CD4-positive, alpha-beta T cell (primary cell): ENCODE results near the gene ECHS1. TPM values are rescaled to one million over a fixed set of nuclear protein-coding genes. Genes with fewer than 3 reads are reported as not detected.

Experiments
- ATAC-seq: fragments of 200-7000 bp; cut with Tn5 transposase; one replicate; pipeline ENCODE4 v1.10.0; 2022; ENCODE audit warnings: mild to moderate bottlenecking; ENCODE audit not compliant: poor library complexity
- CTCF ChIA-PET: fragments of 350-600 bp; sonication (Branson Sonifier 250); formaldehyde crosslinking; loops from one replicate; lab custom pipeline; 2021; ENCODE audit warnings: antibody characterized with exemption, inconsistent platforms; lab: Charles Lee
- POLR2A ChIA-PET: fragments of 350-600 bp; sonication (Branson Sonifier 250); formaldehyde crosslinking; loops from one replicate; lab custom pipeline; 2021; ENCODE audit warnings: antibody characterized with exemption, inconsistent platforms; lab: Charles Lee
- DNase-seq, 14 experiments: peaks; one replicate each; pipeline ENCODE4 v3.0.0-alpha.2; 2013 to 2020; ENCODE audit warnings: mixed read lengths in 2 of 14
- H3K27ac ChIP-seq, 2 donors: one replicate each; pipeline versions ENCODE4 v1.5.1 to v1.7.0; 2013; ENCODE audit warnings: low read length in 2 of 2, low read depth in 1 of 2, mild to moderate bottlenecking in 1 of 2
- H3K27me3 ChIP-seq, 2 experiments: 1 replicate in 1 of 2; 2 replicates in 1 of 2; pipeline versions ENCODE4 v1.6.1 to v1.7.0; 2013; ENCODE audit warnings: low read length in 2 of 2, control low read depth in 1 of 2, mild to moderate bottlenecking in 1 of 2, moderate library complexity in 1 of 2; ENCODE audit not compliant: insufficient read depth in 2 of 2, control insufficient read depth in 1 of 2
- H3K36me3 ChIP-seq: one replicate; pipeline ENCODE4 v1.6.1; 2013; ENCODE audit warnings: low read length, control low read depth; ENCODE audit not compliant: insufficient read depth
- H3K4me1 ChIP-seq: one replicate; pipeline ENCODE4 v1.6.1; 2013; ENCODE audit warnings: low read length, control low read depth; ENCODE audit not compliant: insufficient read depth
- H3K4me3 ChIP-seq: one replicate; pipeline ENCODE4 v1.5.1; 2013; ENCODE audit warnings: mild to moderate bottlenecking, low read length, moderate library complexity
- H3K9me3 ChIP-seq, 2 experiments: 1 replicate in 1 of 2; 2 replicates in 1 of 2; pipeline versions ENCODE4 v1.6.1 to v1.7.0; 2013; ENCODE audit warnings: low read length in 2 of 2, mild to moderate bottlenecking in 2 of 2, control low read depth in 1 of 2, moderate library complexity in 1 of 2; ENCODE audit not compliant: control insufficient read depth in 1 of 2, insufficient read depth in 1 of 2
- H3K27ac Mint-ChIP-seq: one replicate; pipeline ENCODE4 v1.8.0; 2020; ENCODE audit warnings: mixed read lengths
- H3K27me3 Mint-ChIP-seq: one replicate; pipeline ENCODE4 v1.8.0; 2021; ENCODE audit warnings: mixed read lengths
- H3K36me3 Mint-ChIP-seq: one replicate; pipeline ENCODE4 v1.8.0; 2021; ENCODE audit warnings: low read depth, mixed read lengths
- H3K4me1 Mint-ChIP-seq: one replicate; pipeline ENCODE4 v1.8.0; 2021; ENCODE audit warnings: low read depth, mixed read lengths
- H3K4me3 Mint-ChIP-seq: one replicate; pipeline ENCODE4 v1.8.0; 2020; ENCODE audit warnings: mild to moderate bottlenecking, mixed read lengths
- H3K9me3 Mint-ChIP-seq: one replicate; pipeline ENCODE4 v1.8.0; 2020; ENCODE audit warnings: mixed read lengths
- intact Hi-C, 2 experiments: fragments of 100-400 bp; cut with DNase I in 1 of 2; cut with micrococcal nuclease in 1 of 2; formaldehyde crosslinking; loops; one replicate each; pipeline versions ENCODE4 v1.15.1 to v1.9.0; 2023 to 2025; cut with DNase I, micrococcal nuclease
- total RNA-seq, 174 experiments: library from RNA in 2 of 174; stranded (reverse) in 2 of 174; gene quantifications; one replicate each; pipeline ENCODE4 v1.2.3 and lab custom pipeline; 2021 to 2026
- TF ChIP-seq, protein P1 (sequence below): fragments of 200-600 bp; IDR thresholded peaks from one replicate; pipeline ENCODE4 v1.8.0; 2022; ENCODE audit warnings: antibody characterized with exemption, mild to moderate bottlenecking

ECHS1 gene
- total RNA-seq, 2 experiments from 2014 or later: 7.6 to 8.3 TPM

DNA sequence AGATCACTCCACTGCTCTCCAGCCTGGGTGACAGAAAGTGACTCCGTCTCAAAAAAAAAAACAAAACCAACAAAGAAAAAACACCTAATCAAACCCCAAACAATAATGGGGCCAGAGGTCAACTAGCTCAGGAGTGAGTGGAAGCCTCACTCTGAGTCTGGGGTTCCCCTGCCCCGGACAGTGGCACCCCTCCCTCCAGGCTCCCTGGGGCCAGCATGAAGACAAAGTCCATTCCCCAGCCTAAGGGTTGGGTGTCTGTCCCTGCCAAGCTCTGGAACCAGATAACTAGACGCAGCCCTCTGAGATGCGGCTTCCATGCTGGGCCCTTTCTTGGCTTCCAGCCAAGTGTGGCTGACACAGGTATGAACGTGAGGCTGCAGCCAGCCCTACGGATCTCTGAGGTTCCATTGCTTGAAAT is 13.6 kb downstream of the ECHS1 start:
- Mint-ChIP-seq H3K9me3 (no peaks in the 10 kb centered on the region), H3K4me3 (no peak overlapping the region), H3K27ac (no peak overlapping the region), H3K4me1 (no peaks in the 10 kb centered on the region), H3K36me3 (peaks cover 15% of the 10 kb centered on the region), H3K27me3 (no peaks in the 10 kb centered on the region)
- intact Hi-C loops: loop anchor here in 1 of 2 experiments (2.0 kb wide), 1 partner anchor 23 kb away; the partner anchor contains the start of gene CALY
- Histone ChIP-seq H3K4me3 (no peak overlapping the region), H3K27me3 (no peaks in the 10 kb centered on the region), H3K27ac (no peak overlapping the region), H3K9me3 (peaks cover 0 to 6% of the 10 kb centered on the region in 2 experiments), H3K4me1 (peaks cover 22% of the 10 kb centered on the region), H3K36me3 (peaks cover 5% of the 10 kb centered on the region)
- POLR2A ChIA-PET: interaction anchor here (1.6 kb wide), 1 partner anchor 18 kb away, joined by 7 read pairs; no protein-coding TSS in a partner anchor
- peak; percentile 13 for ATAC-seq
- peak in 10 of 14 experiments; percentile 19 to 70 (median 35) for DNase-seq
- TF ChIP-seq, protein P1, sequence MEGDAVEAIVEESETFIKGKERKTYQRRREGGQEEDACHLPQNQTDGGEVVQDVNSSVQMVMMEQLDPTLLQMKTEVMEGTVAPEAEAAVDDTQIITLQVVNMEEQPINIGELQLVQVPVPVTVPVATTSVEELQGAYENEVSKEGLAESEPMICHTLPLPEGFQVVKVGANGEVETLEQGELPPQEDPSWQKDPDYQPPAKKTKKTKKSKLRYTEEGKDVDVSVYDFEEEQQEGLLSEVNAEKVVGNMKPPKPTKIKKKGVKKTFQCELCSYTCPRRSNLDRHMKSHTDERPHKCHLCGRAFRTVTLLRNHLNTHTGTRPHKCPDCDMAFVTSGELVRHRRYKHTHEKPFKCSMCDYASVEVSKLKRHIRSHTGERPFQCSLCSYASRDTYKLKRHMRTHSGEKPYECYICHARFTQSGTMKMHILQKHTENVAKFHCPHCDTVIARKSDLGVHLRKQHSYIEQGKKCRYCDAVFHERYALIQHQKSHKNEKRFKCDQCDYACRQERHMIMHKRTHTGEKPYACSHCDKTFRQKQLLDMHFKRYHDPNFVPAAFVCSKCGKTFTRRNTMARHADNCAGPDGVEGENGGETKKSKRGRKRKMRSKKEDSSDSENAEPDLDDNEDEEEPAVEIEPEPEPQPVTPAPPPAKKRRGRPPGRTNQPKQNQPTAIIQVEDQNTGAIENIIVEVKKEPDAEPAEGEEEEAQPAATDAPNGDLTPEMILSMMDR: no peak
- CTCF ChIA-PET: interaction anchor here (1.2 to 1.3 kb wide), 2 partner anchors 30 to 31 kb away, joined by 3 read pairs; no protein-coding TSS in a partner anchor

DNA sequence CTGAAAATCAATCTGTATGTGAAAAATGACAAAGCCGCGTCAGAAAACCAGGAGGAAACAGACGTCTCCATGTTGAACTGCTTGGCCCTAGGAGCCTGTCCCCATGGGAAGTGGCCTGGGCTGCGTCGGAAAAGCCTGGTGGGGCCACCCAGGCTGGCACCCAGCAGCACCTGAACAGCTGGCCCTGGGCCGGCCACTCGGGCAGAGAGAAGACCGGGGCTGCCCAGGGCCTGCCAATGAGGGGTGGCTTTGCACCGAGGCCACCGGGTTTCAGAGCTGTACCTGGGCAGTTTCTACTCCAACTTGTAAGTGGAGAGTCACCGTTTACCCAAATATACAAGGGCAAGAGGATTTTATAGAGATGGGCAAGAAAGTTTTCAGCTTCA is 14.2 kb downstream of the ECHS1 start:
- Histone ChIP-seq H3K27ac (no peak overlapping the region), H3K27me3 (no peaks in the 10 kb centered on the region), H3K4me3 (no peak overlapping the region), H3K9me3 (peaks cover 0 to 6% of the 10 kb centered on the region in 2 experiments), H3K4me1 (peaks cover 22% of the 10 kb centered on the region), H3K36me3 (no peaks in the 10 kb centered on the region)
- no peak for DNase-seq
- no peaks in the 10 kb centered on the region for H3K27me3 Mint-ChIP-seq
- TF ChIP-seq, protein P1: no peak
- H3K9me3 Mint-ChIP-seq: no peaks in the 10 kb centered on the region
- no peak for ATAC-seq
- no peaks in the 10 kb centered on the region for H3K4me1 Mint-ChIP-seq
- H3K27ac Mint-ChIP-seq: peak overlapping the region; percentile 53
- no peak overlapping the region for H3K4me3 Mint-ChIP-seq
- peaks cover 12% of the 10 kb centered on the region for H3K36me3 Mint-ChIP-seq
- intact Hi-C loops: loop anchor here (1.0 to 2.0 kb wide), 3 partner anchors 13 to 50 kb away; partner anchors contain the start of gene CALY (in 1 of the 2)
- CTCF ChIA-PET: interaction anchor here (1.2 to 3.4 kb wide), 3 partner anchors 29 to 31 kb away, joined by 3 to 12 read pairs (median 3); no protein-coding TSS in a partner anchor
- POLR2A ChIA-PET: interaction anchor here (1.6 to 1.8 kb wide), 2 partner anchors 19 to 31 kb away, joined by 7 read pairs; no protein-coding TSS in a partner anchor

DNA sequence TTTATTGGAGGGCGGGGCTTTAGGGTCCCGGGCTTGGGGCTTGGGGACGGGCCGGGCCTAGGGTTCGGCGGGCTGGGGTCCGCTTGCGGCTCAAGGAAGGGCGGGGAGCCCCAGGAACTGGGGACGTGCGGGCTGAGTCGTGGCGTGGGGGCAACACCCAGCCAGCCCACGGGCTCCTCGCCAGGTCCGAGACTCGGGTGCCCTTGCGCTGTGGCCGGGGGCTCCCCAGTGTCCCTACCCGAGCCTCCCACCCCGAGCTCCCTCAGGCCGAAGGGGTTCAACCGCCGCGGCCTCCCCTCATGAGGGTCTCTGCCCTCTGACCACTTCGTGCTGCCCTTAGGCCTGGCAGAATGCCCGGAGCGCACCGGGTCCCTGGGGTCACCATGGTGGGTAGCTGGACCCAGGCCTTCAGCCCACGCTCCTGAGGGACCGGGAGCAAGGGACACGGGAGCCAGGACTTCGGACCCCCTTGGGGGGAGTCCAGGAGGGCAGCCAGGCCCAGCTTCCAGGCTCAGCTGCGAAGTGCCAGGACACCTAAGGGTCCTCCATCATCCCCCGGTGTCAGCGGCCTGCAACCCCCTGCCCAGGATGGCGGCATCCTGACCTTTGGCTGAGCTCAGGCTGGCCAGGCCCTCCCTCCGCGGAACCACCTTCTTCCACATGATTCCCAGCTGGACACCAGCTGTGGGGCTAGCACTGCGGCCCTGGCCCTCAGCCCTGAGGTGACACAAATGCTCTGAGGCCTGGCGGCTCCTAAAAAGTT is 14.8 kb downstream of the ECHS1 start:
- intact Hi-C loops: loop anchor here (1.0 to 2.0 kb wide), 3 partner anchors 14 to 49 kb away; partner anchors contain the start of gene CALY (in 1 of the 2)
- POLR2A ChIA-PET: interaction anchor here (1.2 to 1.8 kb wide), 3 partner anchors 20 to 31 kb away, joined by 7 to 8 read pairs (median 7); partner anchors contain the start of gene CALY
- H3K27me3 Mint-ChIP-seq: no peaks in the 10 kb centered on the region

More for the DNA sequence above, 14.8 kb downstream of the ECHS1 start:
- Histone ChIP-seq H3K36me3 (no peaks in the 10 kb centered on the region), H3K4me3 (no peak overlapping the region), H3K9me3 (peaks cover 0 to 6% of the 10 kb centered on the region in 2 experiments), H3K4me1 (peaks cover 22% of the 10 kb centered on the region), H3K27me3 (no peaks in the 10 kb centered on the region), H3K27ac (no peak overlapping the region)
- Mint-ChIP-seq H3K27ac (peak overlapping the region; percentile 53), H3K4me3 (no peak overlapping the region), H3K36me3 (peaks cover 12% of the 10 kb centered on the region), H3K4me1 (no peaks in the 10 kb centered on the region), H3K9me3 (no peaks in the 10 kb centered on the region)
- TF ChIP-seq, protein P1: no peak
- ATAC-seq (no peak), DNase-seq (peak in 1 of 14 experiments; percentile 45)
- CTCF ChIA-PET: interaction anchor here (1.3 to 3.4 kb wide), 3 partner anchors 29 to 50 kb away, joined by 3 to 12 read pairs (median 3); no protein-coding TSS in a partner anchor
